ENCODE results near the gene DNAJA3. TPM values are rescaled to one million over a fixed set of nuclear protein-coding genes. Genes with fewer than 3 reads are reported as not detected.

DNAJA3 gene
- total RNA-seq, 6 donors from 2014 or later = 31.2 to 61.8 (median 36.6) TPM

DNA sequence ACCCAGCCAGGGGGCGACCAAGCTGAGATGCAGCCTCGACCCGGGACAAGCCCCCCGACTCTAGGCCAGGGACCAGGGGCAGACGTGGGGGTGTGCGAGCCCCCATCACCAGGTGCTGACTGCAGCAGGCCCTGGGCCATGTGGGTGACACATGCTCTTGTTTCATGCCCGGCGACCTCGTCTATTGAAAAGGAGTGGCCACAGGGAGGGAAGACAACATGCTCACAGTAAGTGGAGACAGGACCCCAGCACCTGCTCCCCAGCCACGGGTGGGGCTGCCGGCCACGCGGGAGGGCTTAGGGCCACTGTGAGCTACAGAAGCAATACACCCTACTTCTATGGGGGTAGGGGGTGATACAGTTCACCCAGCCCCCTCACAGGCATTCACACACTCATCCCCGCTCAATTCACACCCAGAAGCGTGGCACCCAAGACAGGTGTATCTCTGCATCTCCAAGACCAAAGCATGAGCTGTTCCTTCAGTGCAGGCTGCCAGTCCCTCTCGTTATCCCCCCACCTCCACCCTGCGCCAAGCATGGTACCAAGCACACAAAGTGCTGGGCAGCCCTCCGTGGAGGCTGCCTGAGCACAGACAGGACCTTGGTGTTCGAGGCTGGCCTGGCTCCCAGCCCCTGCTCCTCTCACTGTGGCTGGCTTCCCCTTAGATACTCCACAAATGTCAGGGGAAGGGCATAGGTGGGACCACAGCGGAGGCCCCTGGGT is 40.4 kb upstream of the DNAJA3 start:
- Histone ChIP-seq H3K36me3 (peaks cover 15 to 83% (median 63%) of the 10 kb centered on the region in 4 donors), H3K27me3 (no peaks in the 10 kb centered on the region), H3K27ac (peak overlapping the region; percentile 9 to 78 (median 20)), H3K4me3 (no peak overlapping the region), H3K4me1 (peaks cover 19 to 31% (median 23%) of the 10 kb centered on the region in 4 donors), H3K9me3 (no peaks in the 10 kb centered on the region)
- ATAC-seq (ENCODE audit: low FRiP score in 2 of 2) (no peak), DNase-seq (peak in 1 of 2 donors; percentile 79)
- TF ChIP-seq POLR2AphosphoS5 (IDR thresholded peaks at IDR 0.05) (no peak), EP300 (IDR thresholded peaks at IDR 0.05) (no peak), POLR2A (IDR thresholded peaks at IDR 0.05) (no peak)
- TF ChIP-seq, protein P1, sequence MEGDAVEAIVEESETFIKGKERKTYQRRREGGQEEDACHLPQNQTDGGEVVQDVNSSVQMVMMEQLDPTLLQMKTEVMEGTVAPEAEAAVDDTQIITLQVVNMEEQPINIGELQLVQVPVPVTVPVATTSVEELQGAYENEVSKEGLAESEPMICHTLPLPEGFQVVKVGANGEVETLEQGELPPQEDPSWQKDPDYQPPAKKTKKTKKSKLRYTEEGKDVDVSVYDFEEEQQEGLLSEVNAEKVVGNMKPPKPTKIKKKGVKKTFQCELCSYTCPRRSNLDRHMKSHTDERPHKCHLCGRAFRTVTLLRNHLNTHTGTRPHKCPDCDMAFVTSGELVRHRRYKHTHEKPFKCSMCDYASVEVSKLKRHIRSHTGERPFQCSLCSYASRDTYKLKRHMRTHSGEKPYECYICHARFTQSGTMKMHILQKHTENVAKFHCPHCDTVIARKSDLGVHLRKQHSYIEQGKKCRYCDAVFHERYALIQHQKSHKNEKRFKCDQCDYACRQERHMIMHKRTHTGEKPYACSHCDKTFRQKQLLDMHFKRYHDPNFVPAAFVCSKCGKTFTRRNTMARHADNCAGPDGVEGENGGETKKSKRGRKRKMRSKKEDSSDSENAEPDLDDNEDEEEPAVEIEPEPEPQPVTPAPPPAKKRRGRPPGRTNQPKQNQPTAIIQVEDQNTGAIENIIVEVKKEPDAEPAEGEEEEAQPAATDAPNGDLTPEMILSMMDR (IDR thresholded peaks at IDR 0.05) = no peak
- 80 to 92% methylated on average over 11 to 20 of the region's 20 CpGs for WGBS, 2 donors

DNA sequence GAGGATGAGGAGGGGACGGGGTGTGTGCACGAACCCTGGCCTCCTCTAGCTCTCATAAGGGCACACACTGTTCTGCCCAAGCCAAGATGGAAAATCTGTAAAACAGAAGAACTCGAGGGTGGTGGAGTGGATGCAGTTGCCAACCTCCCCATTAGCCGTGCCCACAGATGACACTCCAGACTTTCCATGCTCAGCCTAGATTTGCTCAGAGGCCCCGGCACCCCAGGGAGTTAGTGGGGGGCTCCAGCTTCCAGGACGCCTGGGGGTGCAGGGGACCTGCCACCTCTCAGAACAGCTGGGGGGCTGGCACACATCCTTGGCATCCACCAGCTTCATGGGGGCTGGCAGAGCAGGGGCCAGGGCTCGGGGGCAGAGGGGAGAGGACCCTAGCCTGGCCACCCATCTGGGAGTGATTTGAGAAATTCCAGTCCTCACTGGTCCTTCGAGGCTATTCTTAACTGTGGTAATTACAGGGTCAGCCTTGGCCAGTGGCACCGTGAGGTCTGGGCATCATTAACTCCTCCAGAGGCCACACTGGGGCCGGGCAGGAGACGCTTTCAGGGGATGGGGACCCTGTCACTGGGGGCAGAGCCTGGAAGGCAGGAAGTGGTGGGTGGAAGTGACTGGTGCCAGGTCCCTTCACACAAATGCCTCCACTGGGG is 39.7 kb upstream of the DNAJA3 start:
- H3K4me1 ChIP-seq = peaks cover 15 to 28% (median 25%) of the 10 kb centered on the region in 4 donors
- ATAC-seq (ENCODE audit: low FRiP score in 2 of 2) = no peak
- TF ChIP-seq, protein P1 (IDR thresholded peaks at IDR 0.05) = no peak
- TF ChIP-seq EP300 (IDR thresholded peaks at IDR 0.05) (no peak), POLR2AphosphoS5 (IDR thresholded peaks at IDR 0.05) (no peak), POLR2A (IDR thresholded peaks at IDR 0.05) (no peak)
- no peak for DNase-seq
- WGBS, 2 donors = 71 to 76% methylated on average over 10 to 11 of the region's 11 CpGs
- H3K27me3 ChIP-seq = no peaks in the 10 kb centered on the region
- no peaks in the 10 kb centered on the region for H3K9me3 ChIP-seq
- H3K36me3 ChIP-seq = peaks cover 19 to 83% (median 64%) of the 10 kb centered on the region in 4 donors
- no peak overlapping the region for H3K4me3 ChIP-seq
- H3K27ac ChIP-seq = peak overlapping the region; percentile 18 to 79 (median 74)

DNA sequence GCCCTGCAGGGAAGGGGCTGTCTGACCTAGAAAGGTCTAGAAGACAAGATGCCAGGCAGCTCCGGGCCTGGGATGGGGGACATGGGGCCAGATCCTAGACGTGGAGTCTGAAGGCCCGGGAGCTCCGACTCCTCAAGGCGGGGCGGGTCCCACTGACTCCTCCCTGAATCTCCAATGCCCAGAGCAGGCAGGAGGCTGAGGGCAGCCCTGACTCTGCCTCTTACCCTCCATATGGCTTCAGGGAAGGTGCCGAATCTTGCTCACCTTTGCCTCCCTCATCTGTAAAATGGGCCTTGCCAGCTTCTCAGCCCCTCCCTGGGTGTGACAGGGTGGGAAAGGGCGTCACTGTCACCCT is 39.2 kb upstream of the DNAJA3 start:
- H3K27ac ChIP-seq = peak overlapping the region; percentile 18 to 79 (median 74)
- ATAC-seq (ENCODE audit: low FRiP score in 2 of 2) = peak; percentile 8 to 20

DNA sequence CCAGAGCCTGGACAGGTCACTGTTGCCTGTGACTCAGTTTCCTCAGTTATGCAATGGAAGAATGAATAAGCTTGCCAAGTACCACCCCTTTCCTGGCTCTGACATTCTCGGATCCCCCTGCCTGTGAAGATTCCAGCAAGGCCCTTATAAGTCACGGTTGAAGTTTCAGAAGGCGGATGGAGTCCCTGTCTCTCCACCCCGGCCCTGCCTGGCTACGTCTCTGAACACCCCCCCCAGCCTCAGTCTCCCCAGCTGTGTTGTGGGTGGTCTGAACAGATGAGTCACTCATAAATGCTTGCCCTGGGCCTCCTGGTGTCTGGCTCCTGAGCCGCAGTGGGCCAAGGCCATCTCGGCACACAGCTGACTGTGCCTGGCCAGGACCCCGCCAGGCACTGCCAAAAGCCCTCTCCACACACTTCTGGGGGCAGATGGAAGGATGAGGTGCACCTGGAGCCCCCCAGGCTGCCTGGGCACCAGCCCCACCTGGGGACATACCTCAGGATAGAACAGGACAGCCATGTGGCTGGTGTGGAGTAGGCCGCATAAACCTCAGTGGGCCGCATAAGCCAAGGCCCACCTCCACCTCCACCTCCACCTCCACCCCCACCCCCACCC is 38.6 kb upstream of the DNAJA3 start:
- TF ChIP-seq POLR2AphosphoS5 (IDR thresholded peaks at IDR 0.05) (no peak), POLR2A (IDR thresholded peaks at IDR 0.05) (no peak), EP300 (IDR thresholded peaks at IDR 0.05) (no peak)
- TF ChIP-seq, protein P1 (IDR thresholded peaks at IDR 0.05) = no peak
- Histone ChIP-seq H3K27ac (peak overlapping the region in 3 of 4 donors; percentile 71 to 79 (median 78)), H3K9me3 (no peaks in the 10 kb centered on the region), H3K36me3 (peaks cover 11 to 74% (median 52%) of the 10 kb centered on the region in 4 donors), H3K4me1 (peaks cover 15 to 28% (median 25%) of the 10 kb centered on the region in 4 donors), H3K4me3 (no peak overlapping the region), H3K27me3 (no peaks in the 10 kb centered on the region)
- ATAC-seq (ENCODE audit: low FRiP score in 2 of 2) = no peak
- WGBS, 2 donors = 88 to 93% methylated on average over 5 to 9 of the region's 10 CpGs
- DNase-seq = no peak

More for the DNA sequence above, 39.2 kb upstream of the DNAJA3 start:
- TF ChIP-seq, protein P1 (IDR thresholded peaks at IDR 0.05) = no peak
- TF ChIP-seq POLR2AphosphoS5 (IDR thresholded peaks at IDR 0.05) (no peak), POLR2A (IDR thresholded peaks at IDR 0.05) (no peak), EP300 (IDR thresholded peaks at IDR 0.05) (no peak)
- no peak overlapping the region for H3K4me3 ChIP-seq
- H3K4me1 ChIP-seq = peaks cover 15 to 28% (median 25%) of the 10 kb centered on the region in 4 donors
- DNase-seq = no peak
- WGBS, 2 donors = 46 to 64% methylated on average over 2 to 8 of the region's 8 CpGs
- no peaks in the 10 kb centered on the region for H3K27me3 ChIP-seq
- H3K36me3 ChIP-seq = peaks cover 15 to 80% (median 59%) of the 10 kb centered on the region in 4 donors
- H3K9me3 ChIP-seq = no peaks in the 10 kb centered on the region

All from upper lobe of left lung (tissue), 6 donors.